Measurements from ENCODE around the gene TDRD1.

GRCh38 chr10:114276671-114277070 lies 97.5 kb downstream of the TDRD1 start:
- TF ChIP-seq CTCF (IDR thresholded peaks at IDR 0.05): no peak
- no peak for TF ChIP-seq EP300 (IDR thresholded peaks at IDR 0.05)
- TF ChIP-seq POLR2A (IDR thresholded peaks at IDR 0.05): no peak

All from suprapubic skin (tissue), 3 donors.